Smooth muscle cell of the brain vasculature (primary cell): ENCODE measurements around the gene CDYL.
"Not testable (repeated sequence)": the region's sequence is repeated elsewhere in the genome, so short reads cannot be mapped to it uniquely, and the experiment has no call there.

Experiments
- DNase-seq: peaks from one replicate; pipeline ENCODE4 v3.0.0-alpha.2; 2012; ENCODE audit warnings: low read depth, low spot score

Gene CDYL

DNA sequence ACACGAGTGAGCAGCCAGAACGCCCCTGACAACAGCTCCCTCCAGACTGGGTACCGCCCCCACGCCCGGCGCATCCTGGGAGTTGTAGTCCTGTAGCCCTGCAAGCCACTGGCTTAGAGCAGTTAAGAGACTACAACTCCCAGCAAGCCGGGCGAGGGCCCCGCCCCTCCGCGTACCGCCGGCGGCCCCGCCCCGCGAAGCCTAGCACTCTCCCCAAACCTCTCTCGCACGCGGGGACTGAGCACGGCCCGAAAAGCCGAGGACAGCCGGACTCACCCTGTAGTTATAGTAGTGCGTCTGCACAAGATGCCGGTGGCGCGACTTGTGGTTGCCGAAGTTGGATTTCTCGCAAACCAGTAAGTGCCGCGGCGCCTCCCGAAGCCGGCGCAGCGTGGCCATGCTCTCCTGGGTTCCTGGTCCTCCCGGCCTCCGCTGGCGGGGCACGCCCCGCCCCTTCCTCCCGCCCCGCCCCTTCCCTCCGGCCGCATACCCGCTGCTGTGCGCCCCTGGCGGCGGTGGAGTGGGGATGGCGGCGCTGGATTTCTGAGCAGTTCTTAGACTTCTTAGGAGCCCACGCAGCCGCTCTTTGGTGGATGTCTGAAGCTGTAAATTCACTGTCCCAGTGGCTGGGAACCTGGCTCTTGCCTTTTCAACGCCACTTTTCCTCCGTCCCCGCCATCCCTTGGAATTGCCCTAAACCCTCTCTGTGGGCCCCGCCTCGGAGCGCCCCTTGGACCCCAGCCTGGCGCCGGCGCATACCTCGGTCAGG, 227.6 kb downstream of the CDYL start, which contains the start of gene RPP40:
TSS of gene RPP40 (minus strand) at position 434 of the 769 bp plus-strand sequence. CDS start at position 399, 35 bp downstream.
- DNase-seq, result peak; percentile 92

DNA sequence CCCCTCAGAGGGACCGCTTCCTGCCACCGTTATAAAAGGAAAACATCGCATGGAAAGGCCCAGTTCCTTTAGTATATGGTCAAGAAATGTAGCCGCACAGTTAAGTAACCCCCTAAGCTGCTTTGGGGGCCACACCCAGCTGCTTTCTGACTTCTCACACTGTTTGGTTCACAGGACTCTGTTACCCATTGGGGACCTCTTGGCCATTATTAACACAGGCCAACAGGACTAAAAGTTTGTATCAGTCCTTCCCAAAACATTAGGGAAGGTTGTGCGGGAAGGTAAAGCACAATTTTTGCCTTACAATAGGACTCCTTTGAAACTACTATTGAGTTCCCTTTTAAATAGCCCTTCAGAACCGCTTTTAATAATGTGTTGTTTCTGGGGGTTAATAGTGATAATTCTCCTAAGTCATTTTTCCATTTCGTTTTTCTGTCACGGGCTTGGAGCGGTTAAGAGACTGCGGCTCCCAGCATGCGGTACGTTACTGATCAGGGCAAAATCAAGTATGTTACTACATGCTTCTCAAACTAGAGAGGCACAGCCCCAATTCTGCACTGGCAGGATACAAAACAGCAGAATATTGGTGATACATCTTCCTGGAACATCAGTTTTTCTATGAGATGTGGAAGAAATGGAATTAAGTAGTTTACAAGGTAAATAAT, 228.3 kb downstream of the CDYL start:
- DNase-seq, result no peak

DNA sequence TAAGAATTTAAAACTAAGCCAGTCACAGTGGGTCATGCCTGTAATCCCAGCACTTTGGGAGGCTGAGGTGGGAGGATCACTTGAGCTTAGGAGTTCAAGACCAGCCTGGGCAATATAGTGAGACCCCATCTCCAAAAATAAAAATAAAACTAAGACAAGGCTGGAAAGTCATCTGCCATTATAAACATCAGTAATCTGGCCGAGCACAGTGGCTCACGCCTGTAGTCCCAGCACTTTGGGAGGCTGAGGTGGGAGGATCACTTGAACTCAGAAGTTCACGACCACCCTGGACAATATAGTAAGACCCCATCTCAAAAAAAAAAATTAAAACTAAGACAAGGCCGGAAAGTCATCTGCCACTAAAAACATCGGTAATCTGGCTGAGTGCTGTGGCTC, 228.8 kb downstream of the CDYL start:
- DNase-seq, result not testable (repeated sequence)
